Measurements from ENCODE around the gene CEP44.
"Not testable (repeated sequence)": the region's sequence is repeated elsewhere in the genome, so short reads cannot be mapped to it uniquely, and the experiment has no call there.

The CEP44 gene

DNA sequence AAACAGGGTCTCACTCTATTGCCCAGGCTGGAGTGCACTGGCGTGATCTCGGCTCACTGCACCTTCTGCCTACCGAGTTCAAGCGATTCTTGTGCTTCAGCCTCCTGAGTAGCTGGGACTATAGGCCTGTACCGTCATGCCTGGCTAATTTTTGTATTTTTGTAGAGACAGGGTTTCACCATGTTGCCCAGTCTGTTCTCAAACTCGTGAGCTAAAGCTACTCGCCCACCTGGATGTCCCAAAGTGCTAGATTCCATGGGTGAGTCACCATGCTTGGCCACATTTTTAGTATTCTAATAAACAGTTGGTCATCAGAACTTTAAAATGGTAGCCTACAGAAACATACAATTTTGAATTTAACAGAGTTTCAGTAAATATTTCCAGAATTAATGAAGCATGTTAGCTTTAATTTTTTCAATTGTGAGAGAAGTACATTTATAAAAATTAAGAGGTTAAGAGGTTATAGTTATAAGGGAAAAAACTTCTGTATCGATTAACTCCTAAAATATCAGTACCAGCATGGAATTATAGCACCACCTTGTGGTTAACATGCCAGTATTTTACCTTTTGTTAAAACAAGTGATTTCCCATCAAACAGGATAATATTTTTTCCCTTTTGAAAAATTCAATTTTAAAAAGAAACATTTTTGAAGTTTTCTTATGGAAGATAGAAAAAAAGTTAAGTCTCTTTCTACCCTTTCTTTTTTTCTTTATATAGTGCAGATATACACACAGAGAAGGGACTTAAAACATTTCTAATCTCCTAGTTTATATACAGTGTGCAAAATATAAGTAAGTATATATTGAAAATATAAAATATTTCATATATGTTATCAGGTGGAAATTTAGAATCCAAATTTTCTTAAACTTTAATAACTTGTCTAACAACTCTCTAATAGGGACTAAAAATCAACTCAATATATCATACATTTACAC, 35.4 kb downstream of the CEP44 start:
- H3K4me3 ChIP-seq (ENCODE audit: low read depth, low read length), result no peak overlapping the region

GRCh38 chr4:174320494-174321199, 36.9 kb downstream of the CEP44 start:
- no peak overlapping the region for H3K4me3 ChIP-seq (ENCODE audit: low read depth, low read length)

DNA sequence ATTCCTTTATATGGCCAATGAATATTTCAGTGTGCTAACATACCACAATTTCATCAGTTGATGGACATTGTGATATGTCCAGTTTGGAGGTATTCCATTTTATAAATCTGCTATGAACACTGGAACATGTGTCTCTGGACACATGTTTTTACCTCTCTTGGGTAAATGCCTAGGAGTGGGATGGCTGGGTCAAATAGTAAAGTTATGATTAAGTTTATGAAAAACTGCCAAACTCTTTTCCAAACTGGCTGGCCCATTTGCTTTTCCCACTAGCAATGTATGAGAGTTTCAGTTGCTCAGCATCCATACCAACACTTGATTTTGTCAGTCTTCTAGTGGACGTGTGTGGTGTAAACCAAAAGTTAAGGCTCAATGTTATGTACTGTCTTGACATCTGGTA, 40.5 kb downstream of the CEP44 start:
- H3K4me3 ChIP-seq (ENCODE audit: low read depth, low read length), result no peak overlapping the region

- no peak overlapping the region for H3K4me3 ChIP-seq (ENCODE audit: low read depth, low read length)
Observed at GRCh38 chr4:174324725-174325124, 41.0 kb downstream of the CEP44 start.

- H3K4me3 ChIP-seq (ENCODE audit: low read depth, low read length), result no peak overlapping the region
Observed at GRCh38 chr4:174332741-174333493, 49.2 kb downstream of the CEP44 start.

DNA sequence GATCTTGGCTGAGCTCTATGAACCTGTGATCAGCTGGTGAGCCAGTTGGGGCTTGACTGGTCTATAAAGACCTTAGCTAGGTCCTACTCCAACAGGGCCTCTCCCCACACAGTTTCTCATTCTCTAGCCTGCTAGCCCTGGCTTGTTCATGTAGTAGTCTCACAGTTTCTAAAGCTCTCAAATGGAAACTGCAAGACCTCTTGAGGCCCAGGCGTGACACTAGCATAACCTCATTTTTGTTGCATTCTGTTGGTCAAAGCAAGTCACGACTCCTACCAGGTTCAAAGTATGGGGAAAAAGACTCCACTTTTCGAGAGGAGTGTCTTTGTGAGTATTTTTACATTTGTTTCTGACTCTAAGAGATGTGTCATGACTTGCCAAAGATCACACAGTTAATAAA, 50.9 kb downstream of the CEP44 start:
- no peak overlapping the region for H3K4me3 ChIP-seq (ENCODE audit: low read depth, low read length)

GRCh38 chr4:174340714-174341113, 57.0 kb downstream of the CEP44 start:
- no peak overlapping the region for H3K4me3 ChIP-seq (ENCODE audit: low read depth, low read length)

DNA sequence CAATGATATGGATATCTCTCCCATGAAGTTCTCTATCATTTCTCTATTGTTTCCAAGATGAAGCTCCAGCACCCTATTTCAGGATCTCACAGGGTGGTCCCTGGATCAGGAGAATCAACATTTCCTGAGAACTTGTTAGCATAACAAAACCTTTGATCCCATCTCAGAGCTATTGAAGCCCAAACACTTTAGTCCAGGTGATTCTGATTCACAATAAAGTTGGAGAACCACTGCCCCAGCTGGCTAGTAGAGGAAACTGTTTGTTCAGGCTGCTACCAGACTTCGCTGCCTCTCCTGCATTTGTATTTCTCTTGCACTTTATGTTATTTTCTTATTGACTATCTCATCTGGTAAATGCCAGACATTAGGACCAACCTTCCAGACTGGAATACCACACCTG, 65.4 kb downstream of the CEP44 start:
- H3K4me3 ChIP-seq (ENCODE audit: low read depth, low read length), result no peak overlapping the region

DNA sequence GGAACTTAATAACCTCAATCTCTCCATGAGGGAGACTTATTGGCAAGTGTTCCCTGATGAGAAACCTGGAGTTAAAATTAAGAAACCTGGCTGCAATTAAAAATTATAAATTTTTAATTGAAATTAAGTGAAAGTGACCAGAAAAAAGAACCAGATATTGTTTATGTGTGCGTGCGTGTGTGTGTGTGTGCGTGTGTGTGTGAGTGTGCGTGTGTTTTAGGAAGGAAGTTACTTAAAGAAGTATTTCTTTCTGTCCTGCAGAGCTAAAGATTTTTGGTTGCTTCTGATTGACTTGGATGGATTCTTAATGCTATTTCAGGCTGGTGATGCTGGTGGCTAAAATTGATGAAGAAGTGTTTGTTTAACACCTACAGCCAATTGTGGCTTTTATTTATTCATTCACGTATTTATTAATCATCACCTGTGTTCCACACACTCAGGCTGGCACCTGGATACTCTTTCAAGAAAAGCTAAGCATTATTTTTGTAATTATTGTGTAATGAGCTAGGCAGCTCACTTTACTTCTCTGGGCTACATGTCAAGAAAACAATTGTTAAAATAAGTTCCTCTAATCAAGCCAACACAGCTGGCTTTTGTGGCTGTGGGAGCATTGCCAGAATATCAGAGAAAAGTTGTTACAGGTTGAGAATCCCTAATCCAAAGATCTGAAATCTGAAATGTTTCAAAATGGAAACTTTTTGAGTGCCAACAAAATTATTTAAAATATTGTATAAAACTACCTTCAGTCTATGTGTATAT, 68.5 kb downstream of the CEP44 start:
- H3K4me3 ChIP-seq (ENCODE audit: low read depth, low read length), result no peak overlapping the region

GRCh38 chr4:174357321-174357720, 73.6 kb downstream of the CEP44 start:
- H3K4me3 ChIP-seq (ENCODE audit: low read depth, low read length), result no peak overlapping the region

DNA sequence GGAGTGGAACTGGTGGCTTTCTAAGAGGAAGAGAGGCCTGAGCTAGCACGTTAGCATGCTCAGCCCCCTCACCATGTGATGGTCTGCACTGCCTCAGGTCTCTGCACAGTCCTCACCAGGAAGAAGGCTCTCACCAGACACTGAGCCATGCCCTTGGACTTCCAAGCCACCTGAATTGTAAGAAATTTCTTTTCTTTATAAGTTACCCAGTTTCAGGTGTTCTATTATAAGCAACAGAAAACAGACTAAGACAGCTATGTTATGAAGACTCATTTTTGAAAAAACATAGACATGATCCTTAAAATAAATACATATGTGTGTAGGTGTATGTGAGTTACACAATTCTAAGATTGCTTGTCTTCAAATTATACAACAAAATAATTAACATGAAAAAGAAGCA, 74.7 kb downstream of the CEP44 start:
- H3K4me3 ChIP-seq (ENCODE audit: low read depth, low read length), result no peak overlapping the region

GRCh38 chr4:174358829-174359228, 75.1 kb downstream of the CEP44 start:
- H3K4me3 ChIP-seq (ENCODE audit: low read depth, low read length), result no peak overlapping the region

DNA sequence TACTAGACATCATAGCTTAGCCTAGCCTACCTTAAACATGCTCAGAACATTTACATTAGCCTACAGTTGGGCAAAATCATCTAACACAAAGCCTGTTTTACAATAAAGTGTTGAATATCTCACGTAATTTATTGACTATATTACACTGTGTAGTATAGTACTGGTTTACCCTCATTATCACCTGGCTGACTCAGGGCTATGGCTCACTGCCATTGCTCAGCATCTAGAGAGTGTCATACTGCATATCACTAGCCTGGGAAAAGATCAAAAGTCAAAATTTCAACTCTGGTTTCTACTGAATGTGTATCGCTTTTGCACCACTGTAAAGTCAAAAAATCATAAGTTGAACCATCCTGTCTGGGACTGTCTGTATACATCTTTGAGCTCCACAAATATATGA, 78.6 kb downstream of the CEP44 start:
- no peak overlapping the region for H3K4me3 ChIP-seq (ENCODE audit: low read depth, low read length)

DNA sequence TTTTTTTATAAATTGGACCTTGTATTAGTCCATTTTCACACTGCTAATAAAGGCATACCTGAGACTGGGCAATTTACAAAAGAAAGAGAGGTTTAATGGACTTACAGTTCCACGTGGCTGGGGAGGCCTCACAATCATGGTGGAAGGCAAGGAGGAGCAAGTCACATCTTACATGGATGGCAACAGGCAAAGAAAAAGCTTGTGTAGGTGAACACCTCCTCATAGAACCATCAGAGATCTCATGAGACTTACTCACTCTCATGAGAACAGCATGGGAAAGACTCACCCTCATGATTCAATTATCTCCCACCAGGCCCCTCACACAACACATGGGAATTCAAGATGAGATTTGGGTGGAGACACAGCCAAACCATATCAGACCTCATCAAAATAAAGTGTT, 80.1 kb downstream of the CEP44 start:
- not testable (repeated sequence) for H3K4me3 ChIP-seq (ENCODE audit: low read depth, low read length)

DNA sequence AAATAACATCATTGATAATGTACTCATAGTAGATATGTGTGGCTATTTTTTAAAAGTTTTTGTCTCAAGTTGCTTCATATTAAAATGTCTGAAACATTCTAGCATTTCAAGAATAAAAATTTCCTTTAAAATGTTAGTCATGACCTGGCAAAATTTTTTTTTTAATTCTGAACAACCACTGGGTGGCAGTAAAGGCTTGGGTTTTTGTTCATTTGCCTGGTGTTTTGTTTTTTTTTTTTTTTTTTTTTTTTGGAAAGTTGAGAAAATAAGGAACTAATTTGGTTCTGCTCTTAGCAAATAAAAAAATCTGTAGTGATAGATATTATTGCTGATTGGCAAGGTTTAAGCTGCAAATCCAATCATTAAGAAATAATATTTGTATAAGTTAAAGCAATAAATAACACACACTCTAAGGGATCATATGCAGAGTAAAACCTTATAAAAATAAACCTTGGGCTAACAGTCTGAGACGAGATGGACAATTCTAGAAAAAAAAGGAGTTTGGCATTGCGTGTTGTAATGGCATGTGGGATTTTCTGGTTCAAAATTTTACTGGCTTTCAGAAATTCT, 81.4 kb downstream of the CEP44 start:
- H3K4me3 ChIP-seq (ENCODE audit: low read depth, low read length), result no peak overlapping the region

GRCh38 chr4:174369985-174370384, 86.3 kb downstream of the CEP44 start:
- no peak overlapping the region for H3K4me3 ChIP-seq (ENCODE audit: low read depth, low read length)

DNA sequence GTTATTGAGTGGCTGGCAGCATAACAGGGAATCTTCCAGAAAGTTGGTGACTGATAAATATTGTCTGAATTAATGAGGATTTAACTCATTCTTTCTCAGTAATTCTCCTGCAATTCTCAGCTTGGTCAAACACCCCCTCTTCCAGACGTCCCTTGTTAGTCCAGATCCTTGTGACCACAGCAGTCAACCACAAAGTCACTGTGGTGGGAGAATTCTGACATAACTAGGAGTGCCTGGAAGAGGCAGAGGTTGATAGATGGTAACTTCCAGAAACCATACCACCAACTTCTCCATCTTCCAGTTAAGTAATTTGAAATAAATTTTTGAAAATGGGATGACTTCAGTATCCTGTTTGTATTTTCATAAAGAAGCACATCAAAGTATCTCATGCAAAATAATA, 90.1 kb downstream of the CEP44 start:
- no peak overlapping the region for H3K4me3 ChIP-seq (ENCODE audit: low read depth, low read length)

GRCh38 chr4:174375422-174375821, 91.7 kb downstream of the CEP44 start:
- H3K4me3 ChIP-seq (ENCODE audit: low read depth, low read length), result no peak overlapping the region

- H3K4me3 ChIP-seq (ENCODE audit: low read depth, low read length), result no peak overlapping the region
Observed at GRCh38 chr4:174377613-174378012, 93.9 kb downstream of the CEP44 start.

DNA sequence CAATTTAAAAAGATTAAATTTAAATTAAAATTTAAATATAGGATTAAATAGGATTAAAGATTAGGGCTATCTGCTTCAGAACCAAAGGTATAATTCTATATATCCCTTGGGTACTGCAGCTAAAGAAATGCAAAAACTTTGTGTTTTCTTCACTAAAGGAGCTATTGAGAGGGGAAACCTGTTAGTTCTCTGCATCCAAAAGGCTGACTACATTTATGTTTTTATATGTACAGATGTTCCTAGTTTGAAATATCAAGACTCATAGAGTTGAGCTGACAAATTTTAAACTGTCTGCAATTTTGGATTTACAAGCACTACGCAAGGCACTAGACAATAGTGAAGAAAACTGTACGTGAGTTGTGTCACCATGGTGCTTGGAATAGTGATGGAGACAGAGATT, 95.2 kb downstream of the CEP44 start:
- no peak overlapping the region for H3K4me3 ChIP-seq (ENCODE audit: low read depth, low read length)
